GM12874 (cell line): ENCODE results near the gene MYLK3.

Experiments
- CTCF ChIP-seq: IDR thresholded peaks from 2 replicates; pipeline ENCODE4 v1.5.1; 2011; ENCODE audit warnings: low read depth, mild to moderate bottlenecking, control low read depth, low read length, moderate library complexity; ENCODE audit not compliant: insufficient read depth

The MYLK3 gene

GRCh38 chr16:46774743-46775177, 26.6 kb upstream of the MYLK3 start:
- TF ChIP-seq CTCF = no peak

GRCh38 chr16:46772463-46772862, 24.3 kb upstream of the MYLK3 start:
- TF ChIP-seq CTCF = no peak

- no peak for TF ChIP-seq CTCF
These were observed 20.7 kb upstream of the MYLK3 start for GRCh38 chr16:46768809-46769208.

- no peak for TF ChIP-seq CTCF
These were observed 16.9 kb upstream of the MYLK3 start for GRCh38 chr16:46765050-46765449.

- no peak for TF ChIP-seq CTCF
These were observed 15.0 kb upstream of the MYLK3 start for GRCh38 chr16:46763147-46763546.

- no peak for TF ChIP-seq CTCF
These were observed 14.4 kb upstream of the MYLK3 start for GRCh38 chr16:46762583-46762982.

- no peak for TF ChIP-seq CTCF
These were observed 11.2 kb upstream of the MYLK3 start for GRCh38 chr16:46759309-46759708.

GRCh38 chr16:46757339-46758050, 9.4 kb upstream of the MYLK3 start:
- TF ChIP-seq CTCF = no peak
